Subcutaneous adipose tissue (tissue), 4 donors: ENCODE data around the gene CD101. TPM values are rescaled to one million over a fixed set of nuclear protein-coding genes. Genes with fewer than 3 reads are reported as not detected.

ENCODE experiments used
- CTCF ChIP-seq: fragments of 450-650 bp; IDR thresholded peaks from one replicate; pipeline ENCODE4 v1.5.1; 2016; ENCODE audit warnings: low read depth, mild to moderate bottlenecking, control low read depth, antibody characterized with exemption, moderate library complexity
- total RNA-seq, 4 donors: library from RNA; depleted of rRNA; stranded (reverse); fragments of >200 nt; gene quantifications; one replicate each; pipeline ENCODE4 v1.1.0, GENCODE V29; 2016

Gene CD101
- total RNA-seq, 4 donors from 2014 or later: 0.49 to 0.51 TPM; not detected in 2

GRCh38 chr1:116972674-116973030 lies 28.9 kb upstream of the CD101 start:
- no peak for TF ChIP-seq CTCF

GRCh38 chr1:116981521-116982037 lies 20.0 kb upstream of the CD101 start:
- no peak for TF ChIP-seq CTCF

- TF ChIP-seq CTCF: no peak
These were observed 19.1 kb upstream of the CD101 start for GRCh38 chr1:116982319-116983004.

GRCh38 chr1:116983112-116983511 lies 18.4 kb upstream of the CD101 start:
- no peak for TF ChIP-seq CTCF

DNA sequence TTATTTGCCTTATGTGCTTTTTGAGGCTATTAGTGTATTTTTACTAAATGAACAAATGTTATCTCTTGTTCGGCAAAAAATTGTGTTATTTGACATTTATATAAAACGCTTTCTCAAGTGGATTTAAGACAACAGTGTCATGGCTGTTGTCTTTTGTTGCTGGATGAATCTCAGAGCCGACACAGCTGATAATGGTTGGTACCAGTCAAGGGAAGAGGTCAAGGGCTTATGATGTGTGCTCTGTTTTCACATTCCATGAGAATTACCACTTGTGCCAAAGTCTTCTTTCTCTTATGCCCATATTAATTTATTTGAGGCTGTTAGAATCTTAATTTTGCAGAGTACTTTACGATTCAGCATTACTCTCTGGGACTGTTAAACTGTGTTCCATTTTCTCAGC lies 17.9 kb upstream of the CD101 start:
- no peak for TF ChIP-seq CTCF

- no peak for TF ChIP-seq CTCF
These were observed 17.0 kb upstream of the CD101 start for GRCh38 chr1:116984406-116985160.

DNA sequence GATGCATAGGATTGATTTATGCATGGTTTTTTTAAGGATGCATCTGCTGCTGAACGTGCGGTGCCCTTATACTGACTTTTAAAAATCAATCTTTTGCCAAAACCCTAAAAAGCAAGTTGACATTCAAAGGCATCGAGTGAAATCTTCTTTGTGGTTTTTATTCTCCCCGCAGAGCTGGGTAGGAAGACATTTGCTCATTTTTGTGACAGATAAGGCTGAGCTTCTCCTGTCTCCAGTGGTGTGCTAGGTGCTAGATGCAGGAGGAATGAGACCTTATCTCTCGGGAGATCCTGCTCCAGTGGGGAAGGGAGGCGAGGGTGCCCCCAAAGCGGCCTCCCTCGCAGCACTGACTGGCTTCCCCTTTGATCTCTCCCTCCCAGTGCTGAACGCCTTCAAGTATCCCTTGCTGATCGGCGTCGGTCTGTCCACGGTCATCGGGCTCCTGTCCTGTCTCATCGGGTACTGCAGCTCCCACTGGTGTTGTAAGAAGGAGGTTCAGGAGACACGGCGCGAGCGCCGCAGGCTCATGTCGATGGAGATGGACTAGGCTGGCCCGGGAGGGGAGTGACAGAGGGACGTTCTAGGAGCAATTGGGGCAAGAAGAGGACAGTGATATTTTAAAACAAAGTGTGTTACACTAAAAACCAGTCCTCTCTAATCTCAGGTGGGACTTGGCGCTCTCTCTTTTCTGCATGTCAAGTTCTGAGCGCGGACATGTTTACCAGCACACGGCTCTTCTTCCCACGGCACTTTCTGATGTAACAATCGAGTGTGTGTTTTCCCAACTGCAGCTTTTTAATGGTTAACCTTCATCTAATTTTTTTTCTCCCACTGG lies 14.9 kb upstream of the CD101 start:
- no peak for TF ChIP-seq CTCF
